Neural cell (in vitro differentiated cells): ENCODE results near the gene HK2. TPM values are rescaled to one million over a fixed set of nuclear protein-coding genes. Genes with fewer than 3 reads are reported as not detected.
"Not testable (repeated sequence)": the region's sequence is repeated elsewhere in the genome, so short reads cannot be mapped to it uniquely, and the experiment has no call there.

Experiments used
- H2AFZ ChIP-seq: fragments of 200-600, 300-800 bp; sonication (generic), shearing (Covaris generic); 2 replicates; pipeline ENCODE4 v1.6.0; 2014; ENCODE audit warnings: low read depth, mild to moderate bottlenecking, antibody characterized with exemption, low read length, moderate library complexity
- H3F3A ChIP-seq: fragments of 200-600 bp; shearing (Covaris generic); 2 replicates; pipeline ENCODE4 v1.6.1; 2016; ENCODE audit warnings: mild to moderate bottlenecking, moderate library complexity, mixed read lengths, antibody characterized with exemption, low read length; ENCODE audit not compliant: insufficient read depth, poor library complexity, severe bottlenecking
- H3K27ac ChIP-seq: fragments of 200-600, 300-800 bp; sonication (generic), shearing (Covaris generic); 2 replicates; pipeline ENCODE4 v1.5.1; 2014; ENCODE audit warnings: mild to moderate bottlenecking, low read length, moderate library complexity
- H3K27me3 ChIP-seq: fragments of 300-800, 200-600 bp; sonication (generic), shearing (Covaris generic); 2 replicates; pipeline ENCODE4 v1.6.0; 2014; ENCODE audit warnings: mild to moderate bottlenecking, low read depth, low read length, moderate library complexity; ENCODE audit not compliant: insufficient read depth
- H3K36me3 ChIP-seq: fragments of 300-800, 200-600 bp; sonication (generic), shearing (Covaris generic); 2 replicates; pipeline ENCODE4 v1.5.1; 2014; ENCODE audit warnings: mild to moderate bottlenecking, antibody characterized with exemption, low read length, moderate library complexity; ENCODE audit not compliant: insufficient read depth
- H3K4me2 ChIP-seq: fragments of 300-800, 200-600 bp; sonication (generic), shearing (Covaris generic); 2 replicates; pipeline ENCODE4 v1.6.0; 2014; ENCODE audit warnings: mild to moderate bottlenecking, low read length
- H3K4me3 ChIP-seq: fragments of 300-800, 200-600 bp; sonication (generic), shearing (Covaris generic); 2 replicates; pipeline ENCODE4 v1.5.1; 2014; ENCODE audit warnings: mild to moderate bottlenecking, low read length, moderate library complexity
- H3K79me2 ChIP-seq: fragments of 200-600 bp; shearing (Covaris generic); replicated peaks from 2 replicates; pipeline ENCODE4 v1.6.0; 2014; ENCODE audit warnings: mild to moderate bottlenecking, low read length, moderate library complexity; ENCODE audit not compliant: insufficient read depth
- H3K9ac ChIP-seq: fragments of 300-800, 200-600 bp; sonication (generic), shearing (Covaris generic); 2 replicates; pipeline ENCODE4 v1.6.1; 2016; ENCODE audit warnings: mild to moderate bottlenecking, low read length, mixed read lengths
- H3K9me2 ChIP-seq: fragments of 200-600 bp; shearing (Covaris generic); 2 replicates; pipeline ENCODE4 v1.6.1; 2016; ENCODE audit warnings: mild to moderate bottlenecking, low read length, mixed read lengths; ENCODE audit not compliant: insufficient read depth
- H3K9me3 ChIP-seq: fragments of 200-600, 300-800 bp; sonication (generic), shearing (Covaris generic); 2 replicates; pipeline ENCODE4 v1.6.1; 2016; ENCODE audit warnings: mild to moderate bottlenecking, mixed run types, low read length, moderate library complexity, mixed read lengths
- H4K20me1 ChIP-seq: fragments of 200-600 bp; shearing (Covaris generic); 2 replicates; pipeline ENCODE4 v1.6.1; 2016; ENCODE audit warnings: mild to moderate bottlenecking, mixed run types; ENCODE audit not compliant: insufficient read depth
- CTCF ChIP-seq: fragments of 450-650 bp; IDR thresholded peaks from 2 replicates; pipeline ENCODE4 v1.5.1; 2014; ENCODE audit warnings: antibody characterized with exemption, mild to moderate bottlenecking, moderate library complexity; ENCODE audit not compliant: poor library complexity, severe bottlenecking
- EP300 ChIP-seq: fragments of 450-650 bp; conservative IDR thresholded peaks from 2 replicates; pipeline ENCODE4 v1.6.1; 2014; ENCODE audit warnings: antibody characterized with exemption, mild to moderate bottlenecking, moderate library complexity; ENCODE audit not compliant: poor library complexity, severe bottlenecking
- EZH2 ChIP-seq: fragments of 200-600, 300-800 bp; shearing (Covaris generic), sonication (generic); IDR thresholded peaks from 2 replicates; pipeline ENCODE4 v1.6.1; 2014; ENCODE audit warnings: antibody characterized with exemption, low read length, borderline replicate concordance, mild to moderate bottlenecking; ENCODE audit not compliant: insufficient read depth, poor library complexity, severe bottlenecking
- MXI1 ChIP-seq: fragments of 450-650 bp; conservative IDR thresholded peaks from 2 replicates; pipeline ENCODE4 v1.6.1; 2014; ENCODE audit warnings: antibody characterized with exemption, mild to moderate bottlenecking; ENCODE audit not compliant: poor library complexity, severe bottlenecking
- POLR2AphosphoS5 ChIP-seq: IDR thresholded peaks from 2 replicates; pipeline ENCODE4 v1.6.1; 2012
- RAD21 ChIP-seq: fragments of 450-650 bp; conservative IDR thresholded peaks from 2 replicates; pipeline ENCODE4 v1.6.1; 2014; ENCODE audit warnings: antibody characterized with exemption, mild to moderate bottlenecking, moderate library complexity
- REST ChIP-seq: IDR thresholded peaks from 2 replicates; pipeline ENCODE4 v1.6.1; 2012; ENCODE audit warnings: borderline replicate concordance
- SMC3 ChIP-seq: fragments of 450-650 bp; conservative IDR thresholded peaks from 2 replicates; pipeline ENCODE4 v1.6.1; 2014; ENCODE audit warnings: antibody characterized with exemption, mild to moderate bottlenecking, moderate library complexity; ENCODE audit not compliant: poor library complexity
- TAF1 ChIP-seq: IDR thresholded peaks from 2 replicates; pipeline ENCODE4 v1.6.1; 2012; ENCODE audit warnings: low read depth
- polyA plus RNA-seq: library from polyadenylated mRNA; depleted of rRNA; stranded (reverse); fragments of >200 nt; gene quantifications from 2 replicates; pipeline ENCODE4 v1.2.3, GENCODE V29; 2014

HK2 gene
- polyA plus RNA-seq, 1 donor from 2014 or later: 0.47 TPM

GRCh38 chr2:74896232-74896631, 62.3 kb downstream of the HK2 start:
- Histone ChIP-seq H4K20me1 (no peaks in the 10 kb centered on the region), H3K4me2 (no peak overlapping the region), H3K27ac (no peak overlapping the region), H3K9ac (no peak overlapping the region), H3K4me3 (no peak overlapping the region), H3K36me3 (no peaks in the 10 kb centered on the region), H3K79me2 (no peaks in the 10 kb centered on the region), H2AFZ (no peak overlapping the region), H3K9me2 (no peaks in the 10 kb centered on the region), H3F3A (no peaks in the 10 kb centered on the region), H3K27me3 (no peaks in the 10 kb centered on the region), H3K9me3 (no peaks in the 10 kb centered on the region)
- TF ChIP-seq SMC3 (no peak), EP300 (no peak), TAF1 (no peak), POLR2AphosphoS5 (no peak), REST (no peak), RAD21 (no peak), MXI1 (no peak), CTCF (no peak)

- not testable (repeated sequence) for H3K79me2 ChIP-seq, H3K9me3 ChIP-seq, H3K36me3 ChIP-seq, H2AFZ ChIP-seq, H3K9me2 ChIP-seq, H3K4me3 ChIP-seq, H3K27me3 ChIP-seq, H4K20me1 ChIP-seq, H3K9ac ChIP-seq, H3K4me2 ChIP-seq, H3K27ac ChIP-seq, H3F3A ChIP-seq
Measured at GRCh38 chr2:74900225-74900624, 66.3 kb downstream of the HK2 start.

- Histone ChIP-seq H2AFZ (no peak overlapping the region), H3F3A (no peaks in the 10 kb centered on the region), H3K79me2 (no peaks in the 10 kb centered on the region), H3K36me3 (no peaks in the 10 kb centered on the region), H3K27ac (no peak overlapping the region), H3K4me3 (no peak overlapping the region), H4K20me1 (no peaks in the 10 kb centered on the region), H3K27me3 (no peaks in the 10 kb centered on the region), H3K9ac (no peak overlapping the region), H3K4me2 (no peak overlapping the region), H3K9me2 (no peaks in the 10 kb centered on the region), H3K9me3 (no peaks in the 10 kb centered on the region)
- TF ChIP-seq EP300: no peak
- no peak for TF ChIP-seq EZH2
- no peak for TF ChIP-seq TAF1
- no peak for TF ChIP-seq REST
- no peak for TF ChIP-seq CTCF
- TF ChIP-seq SMC3: no peak
- no peak for TF ChIP-seq RAD21
- no peak for TF ChIP-seq MXI1
- TF ChIP-seq POLR2AphosphoS5: no peak
Measured at GRCh38 chr2:74902281-74902860, 68.4 kb downstream of the HK2 start.
